ENCODE results near the gene KLF13. TPM values are rescaled to one million over a fixed set of nuclear protein-coding genes. Genes with fewer than 3 reads are reported as not detected.

The KLF13 gene
- total RNA-seq, 1 donor: 58.6 TPM

- no peaks in the 10 kb centered on the region for H3K9me3 ChIP-seq (ENCODE audit: low read depth, low read length)
- no peaks in the 10 kb centered on the region for H3K36me3 ChIP-seq (ENCODE audit: insufficient read depth, low read length)
- peak; percentile 79 for DNase-seq (ENCODE audit: insufficient read length, low spot score, missing footprints)
- no peaks in the 10 kb centered on the region for H3K27me3 ChIP-seq (ENCODE audit: insufficient read depth, low read length)
- no peak overlapping the region for H2AFZ ChIP-seq (ENCODE audit: low read length)
- H3K4me3 ChIP-seq (ENCODE audit: insufficient read depth, low read length): no peak overlapping the region
- peaks cover 94% of the 10 kb centered on the region for H3K79me2 ChIP-seq (ENCODE audit: insufficient read depth, low read length)
- no peak overlapping the region for H3K27ac ChIP-seq (ENCODE audit: low read depth, low read length)
- peaks cover 63% of the 10 kb centered on the region for H4K20me1 ChIP-seq (ENCODE audit: insufficient read depth, low read length)
- peaks cover 8% of the 10 kb centered on the region for H3K4me1 ChIP-seq (ENCODE audit: insufficient read depth, low read length)
- H3K4me2 ChIP-seq (ENCODE audit: insufficient read depth, low read length): no peak overlapping the region
- TF ChIP-seq, protein P1, sequence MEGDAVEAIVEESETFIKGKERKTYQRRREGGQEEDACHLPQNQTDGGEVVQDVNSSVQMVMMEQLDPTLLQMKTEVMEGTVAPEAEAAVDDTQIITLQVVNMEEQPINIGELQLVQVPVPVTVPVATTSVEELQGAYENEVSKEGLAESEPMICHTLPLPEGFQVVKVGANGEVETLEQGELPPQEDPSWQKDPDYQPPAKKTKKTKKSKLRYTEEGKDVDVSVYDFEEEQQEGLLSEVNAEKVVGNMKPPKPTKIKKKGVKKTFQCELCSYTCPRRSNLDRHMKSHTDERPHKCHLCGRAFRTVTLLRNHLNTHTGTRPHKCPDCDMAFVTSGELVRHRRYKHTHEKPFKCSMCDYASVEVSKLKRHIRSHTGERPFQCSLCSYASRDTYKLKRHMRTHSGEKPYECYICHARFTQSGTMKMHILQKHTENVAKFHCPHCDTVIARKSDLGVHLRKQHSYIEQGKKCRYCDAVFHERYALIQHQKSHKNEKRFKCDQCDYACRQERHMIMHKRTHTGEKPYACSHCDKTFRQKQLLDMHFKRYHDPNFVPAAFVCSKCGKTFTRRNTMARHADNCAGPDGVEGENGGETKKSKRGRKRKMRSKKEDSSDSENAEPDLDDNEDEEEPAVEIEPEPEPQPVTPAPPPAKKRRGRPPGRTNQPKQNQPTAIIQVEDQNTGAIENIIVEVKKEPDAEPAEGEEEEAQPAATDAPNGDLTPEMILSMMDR (IDR thresholded peaks at IDR 0.05; ENCODE audit: extremely low read depth, low read depth, low read length): no peak
Observed at GRCh38 chr15:31332681-31333071, 6.0 kb downstream of the KLF13 start.

GRCh38 chr15:31333119-31333518 is 6.5 kb downstream of the KLF13 start:
- peaks cover 11% of the 10 kb centered on the region for H3K4me1 ChIP-seq (ENCODE audit: insufficient read depth, low read length)
- peak; percentile 29 for DNase-seq (ENCODE audit: insufficient read length, low spot score, missing footprints)
- TF ChIP-seq, protein P1 (IDR thresholded peaks at IDR 0.05; ENCODE audit: extremely low read depth, low read depth, low read length): no peak
- H3K79me2 ChIP-seq (ENCODE audit: insufficient read depth, low read length): peaks cover 96% of the 10 kb centered on the region
- H3K36me3 ChIP-seq (ENCODE audit: insufficient read depth, low read length): no peaks in the 10 kb centered on the region
- no peaks in the 10 kb centered on the region for H3K27me3 ChIP-seq (ENCODE audit: insufficient read depth, low read length)
- H3K27ac ChIP-seq (ENCODE audit: low read depth, low read length): no peak overlapping the region
- H2AFZ ChIP-seq (ENCODE audit: low read length): no peak overlapping the region
- H3K9me3 ChIP-seq (ENCODE audit: low read depth, low read length): no peaks in the 10 kb centered on the region
- no peak overlapping the region for H3K4me2 ChIP-seq (ENCODE audit: insufficient read depth, low read length)
- H4K20me1 ChIP-seq (ENCODE audit: insufficient read depth, low read length): peaks cover 67% of the 10 kb centered on the region
- no peak overlapping the region for H3K4me3 ChIP-seq (ENCODE audit: insufficient read depth, low read length)

DNA sequence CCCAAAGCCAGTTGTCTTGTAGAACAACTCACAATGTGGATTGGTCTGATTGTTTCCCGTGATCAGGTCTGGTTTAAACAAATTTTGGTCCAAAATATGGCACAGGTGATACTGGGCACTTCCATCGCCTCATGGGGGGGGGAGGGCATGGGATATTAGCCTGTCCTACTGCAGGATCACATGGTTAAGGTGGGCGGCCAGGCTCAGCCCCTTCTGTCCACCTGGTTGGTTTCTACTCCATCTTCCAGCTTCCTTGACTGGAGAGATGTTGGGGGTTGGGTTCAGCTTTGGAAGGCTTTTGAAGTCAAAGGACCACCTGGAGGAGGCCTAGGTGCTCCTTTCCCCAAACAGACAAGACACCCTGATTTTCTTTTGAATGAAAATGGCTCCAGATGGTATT is 7.2 kb downstream of the KLF13 start:
- H3K36me3 ChIP-seq (ENCODE audit: insufficient read depth, low read length): no peaks in the 10 kb centered on the region
- peaks cover 74% of the 10 kb centered on the region for H4K20me1 ChIP-seq (ENCODE audit: insufficient read depth, low read length)
- TF ChIP-seq, protein P1 (IDR thresholded peaks at IDR 0.05; ENCODE audit: extremely low read depth, low read depth, low read length): no peak
- H3K27ac ChIP-seq (ENCODE audit: low read depth, low read length): no peak overlapping the region
- peaks cover 97% of the 10 kb centered on the region for H3K79me2 ChIP-seq (ENCODE audit: insufficient read depth, low read length)
- H3K4me2 ChIP-seq (ENCODE audit: insufficient read depth, low read length): no peak overlapping the region
- peaks cover 13% of the 10 kb centered on the region for H3K4me1 ChIP-seq (ENCODE audit: insufficient read depth, low read length)
- H3K27me3 ChIP-seq (ENCODE audit: insufficient read depth, low read length): no peaks in the 10 kb centered on the region
- H3K4me3 ChIP-seq (ENCODE audit: insufficient read depth, low read length): no peak overlapping the region
- no peaks in the 10 kb centered on the region for H3K9me3 ChIP-seq (ENCODE audit: low read depth, low read length)
- DNase-seq (ENCODE audit: insufficient read length, low spot score, missing footprints): peak; percentile 18
- H2AFZ ChIP-seq (ENCODE audit: low read length): no peak overlapping the region

GRCh38 chr15:31335989-31336592 is 9.5 kb downstream of the KLF13 start:
- H3K27ac ChIP-seq (ENCODE audit: low read depth, low read length): no peak overlapping the region
- no peaks in the 10 kb centered on the region for H3K36me3 ChIP-seq (ENCODE audit: insufficient read depth, low read length)
- TF ChIP-seq, protein P1 (IDR thresholded peaks at IDR 0.05; ENCODE audit: extremely low read depth, low read depth, low read length): no peak
- no peaks in the 10 kb centered on the region for H3K27me3 ChIP-seq (ENCODE audit: insufficient read depth, low read length)
- H3K4me2 ChIP-seq (ENCODE audit: insufficient read depth, low read length): no peak overlapping the region
- no peak overlapping the region for H3K4me3 ChIP-seq (ENCODE audit: insufficient read depth, low read length)
- no peak overlapping the region for H2AFZ ChIP-seq (ENCODE audit: low read length)
- peaks cover 21% of the 10 kb centered on the region for H3K4me1 ChIP-seq (ENCODE audit: insufficient read depth, low read length)
- DNase-seq (ENCODE audit: insufficient read length, low spot score, missing footprints): peak; percentile 22
- H3K79me2 ChIP-seq (ENCODE audit: insufficient read depth, low read length): peaks cover 94% of the 10 kb centered on the region
- peaks cover 77% of the 10 kb centered on the region for H4K20me1 ChIP-seq (ENCODE audit: insufficient read depth, low read length)
- H3K9me3 ChIP-seq (ENCODE audit: low read depth, low read length): no peaks in the 10 kb centered on the region

Data from osteoblast (primary cell).